GM19099 (cell line): Measurements from ENCODE around the gene ANO3.

Experiments used
- POLR2A ChIP-seq: IDR thresholded peaks from 3 replicates; pipeline ENCODE4 v1.6.1; 2011; ENCODE audit warnings: low read depth; ENCODE audit not compliant: insufficient read length; ENCODE audit errors: extremely low read depth

Gene ANO3

GRCh38 chr11:26344647-26345046, 12.7 kb downstream of the ANO3 start:
- TF ChIP-seq POLR2A: no peak

GRCh38 chr11:26348776-26349175, 16.8 kb downstream of the ANO3 start:
- no peak for TF ChIP-seq POLR2A

GRCh38 chr11:26350002-26350401, 18.1 kb downstream of the ANO3 start:
- no peak for TF ChIP-seq POLR2A

GRCh38 chr11:26353010-26353409, 21.1 kb downstream of the ANO3 start:
- no peak for TF ChIP-seq POLR2A

GRCh38 chr11:26359055-26359454, 27.1 kb downstream of the ANO3 start:
- TF ChIP-seq POLR2A: no peak

- no peak for TF ChIP-seq POLR2A
Measured at GRCh38 chr11:26365284-26365683, 33.4 kb downstream of the ANO3 start.

GRCh38 chr11:26377619-26378018, 45.7 kb downstream of the ANO3 start:
- TF ChIP-seq POLR2A: no peak

- no peak for TF ChIP-seq POLR2A
Measured at GRCh38 chr11:26399336-26399735, 67.4 kb downstream of the ANO3 start.

GRCh38 chr11:26410706-26411366, 78.9 kb downstream of the ANO3 start:
- TF ChIP-seq POLR2A: no peak

- no peak for TF ChIP-seq POLR2A
Measured at GRCh38 chr11:26412955-26413354, 81.0 kb downstream of the ANO3 start.

- no peak for TF ChIP-seq POLR2A
Measured at GRCh38 chr11:26418386-26418912, 86.5 kb downstream of the ANO3 start.

GRCh38 chr11:26420331-26420730, 88.4 kb downstream of the ANO3 start:
- no peak for TF ChIP-seq POLR2A

- no peak for TF ChIP-seq POLR2A
Measured at GRCh38 chr11:26424255-26424654, 92.3 kb downstream of the ANO3 start.

- no peak for TF ChIP-seq POLR2A
Measured at GRCh38 chr11:26439854-26440253, 107.9 kb downstream of the ANO3 start.

- TF ChIP-seq POLR2A: no peak
Measured at GRCh38 chr11:26442131-26442530, 110.2 kb downstream of the ANO3 start.

- no peak for TF ChIP-seq POLR2A
Measured at GRCh38 chr11:26443617-26444016, 111.7 kb downstream of the ANO3 start.

- no peak for TF ChIP-seq POLR2A
Measured at GRCh38 chr11:26457636-26458035, 125.7 kb downstream of the ANO3 start.
